IMR-90 (cell line): Measurements from ENCODE around the gene MALRD1. TPM values are rescaled to one million over a fixed set of nuclear protein-coding genes. Genes with fewer than 3 reads are reported as not detected.

Experiments used
- ATAC-seq: fragments of 200-7000 bp; cut with Tn5 transposase; 2 replicates; pipeline ENCODE4 v1.9.1; 2020; ENCODE audit warnings: low read depth, mild to moderate bottlenecking, moderate library complexity
- BruUV-seq: library from RNA; stranded (reverse); fragments of 400-500 nt; replicated peaks from 2 replicates; lab custom pipeline; 2021; lab: Mats Ljungman, UMichigan
- CTCF ChIA-PET: fragments of 300-600 bp; formaldehyde crosslinking; extraction: SDS; loops from one replicate; lab custom pipeline; 2021; ENCODE audit warnings: antibody characterized with exemption; lab: Yijun Ruan, JAX
- POLR2A ChIA-PET: fragments of 300-600 bp; sonication (Branson Sonifier 250); formaldehyde crosslinking; loops from one replicate; lab custom pipeline; 2022; ENCODE audit warnings: antibody characterized with exemption; ENCODE audit not compliant: unreplicated experiment; lab: Charles Lee
- DNase-seq: peaks from one replicate; pipeline ENCODE4 v3.0.0; 2013
- H2AFZ ChIP-seq: replicated peaks from 2 replicates; pipeline ENCODE3; 2013; ENCODE audit warnings: low read length, mild to moderate bottlenecking; ENCODE audit not compliant: poor library complexity
- H2AK5ac ChIP-seq: 2 replicates; pipeline ENCODE4 v1.6.1; 2013; ENCODE audit warnings: low read depth, low read length, inconsistent platforms
- H2AK9ac ChIP-seq: replicated peaks from 2 replicates; pipeline ENCODE3; 2013; ENCODE audit warnings: mild to moderate bottlenecking, low read depth, low read length, moderate library complexity; ENCODE audit not compliant: poor library complexity
- H2BK120ac ChIP-seq: 2 replicates; pipeline ENCODE4 v1.6.1; 2013; ENCODE audit warnings: low read depth, low read length, inconsistent platforms
- H2BK15ac ChIP-seq: 3 replicates; pipeline ENCODE4 v1.6.1; 2013; ENCODE audit warnings: low read depth, low read length, inconsistent platforms
- H2BK20ac ChIP-seq: 2 replicates; pipeline ENCODE4 v1.6.1; 2013; ENCODE audit warnings: low read depth, mild to moderate bottlenecking, inconsistent platforms, low read length, moderate library complexity
- H2BK5ac ChIP-seq: 2 replicates; pipeline ENCODE4 v1.6.1; 2013; ENCODE audit warnings: mild to moderate bottlenecking, low read depth, low read length, inconsistent platforms; ENCODE audit not compliant: poor library complexity, severe bottlenecking
- H3K14ac ChIP-seq: replicated peaks from 2 replicates; pipeline ENCODE4 v1.6.1; 2013; ENCODE audit warnings: low read depth, low read length, inconsistent platforms
- H3K18ac ChIP-seq: 2 replicates; pipeline ENCODE4 v1.6.1; 2013; ENCODE audit warnings: low read depth, low read length, control low read depth
- H3K23ac ChIP-seq: 2 replicates; pipeline ENCODE4 v1.6.1; 2013; ENCODE audit warnings: low read depth, low read length, inconsistent platforms
- H3K27ac ChIP-seq: 2 replicates; pipeline ENCODE4 v1.5.1; 2013; ENCODE audit warnings: mild to moderate bottlenecking, control low read depth, low read length; ENCODE audit not compliant: insufficient read depth
- H3K27me3 ChIP-seq: 2 replicates; pipeline ENCODE4 v1.6.1; 2013; ENCODE audit warnings: low read length; ENCODE audit not compliant: control insufficient read depth, insufficient read depth
- H3K36me3 ChIP-seq: 2 replicates; pipeline ENCODE4 v1.6.1; 2013; ENCODE audit warnings: low read length, mixed read lengths; ENCODE audit not compliant: control insufficient read depth, insufficient read depth
- H3K4ac ChIP-seq: 2 replicates; pipeline ENCODE4 v1.6.1; 2013; ENCODE audit warnings: low read depth, low read length, inconsistent platforms
- H3K4me1 ChIP-seq: 2 replicates; pipeline ENCODE4 v1.6.1; 2013; ENCODE audit warnings: low read length, mixed read lengths; ENCODE audit not compliant: control insufficient read depth, insufficient read depth
- H3K4me2 ChIP-seq: 2 replicates; pipeline ENCODE4 v1.6.1; 2013; ENCODE audit warnings: low read depth, mild to moderate bottlenecking, control low read depth, low read length, moderate library complexity
- H3K4me3 ChIP-seq: 2 replicates; pipeline ENCODE4 v1.5.1; 2013; ENCODE audit warnings: low read depth, mild to moderate bottlenecking, control low read depth, low read length, moderate library complexity; ENCODE audit not compliant: insufficient read depth
- H3K56ac ChIP-seq: 2 replicates; pipeline ENCODE4 v1.6.1; 2013; ENCODE audit warnings: low read length, inconsistent platforms; ENCODE audit not compliant: insufficient read depth; ENCODE audit errors: extremely low read depth
- H3K79me1 ChIP-seq, 2 experiments: 2 replicates each; pipeline ENCODE4 v1.6.1; 2013; ENCODE audit warnings: low read length in 2 of 2, inconsistent platforms in 1 of 2, low read depth in 1 of 2
- H3K9ac ChIP-seq: 2 replicates; pipeline ENCODE4 v1.6.1; 2013; ENCODE audit warnings: low read depth, low read length, control low read depth
- H3K9me1 ChIP-seq: 2 replicates; pipeline ENCODE4 v1.6.1; 2013; ENCODE audit warnings: low read length, inconsistent platforms; ENCODE audit not compliant: insufficient read depth
- H3K9me3 ChIP-seq: 2 replicates; pipeline ENCODE4 v1.6.1; 2013; ENCODE audit warnings: low read length; ENCODE audit not compliant: control insufficient read depth, insufficient read depth
- H4K20me1 ChIP-seq: 2 replicates; pipeline ENCODE4 v1.6.1; 2013; ENCODE audit warnings: low read length, inconsistent platforms; ENCODE audit not compliant: insufficient read depth
- H4K5ac ChIP-seq: 2 replicates; pipeline ENCODE4 v1.6.1; 2013; ENCODE audit warnings: mild to moderate bottlenecking, low read depth, low read length, control low read depth
- H4K8ac ChIP-seq, 2 experiments: 2 replicates each; pipeline ENCODE4 v1.6.1; 2013; ENCODE audit warnings: low read depth in 2 of 2, low read length in 2 of 2, control low read depth in 1 of 2, inconsistent platforms in 1 of 2
- H4K91ac ChIP-seq: 2 replicates; pipeline ENCODE4 v1.6.1; 2013; ENCODE audit warnings: low read depth, low read length, inconsistent platforms; ENCODE audit not compliant: insufficient read depth
- CTCF ChIP-seq: conservative IDR thresholded peaks from 2 replicates; pipeline ENCODE4 v1.5.1; 2012; ENCODE audit warnings: mild to moderate bottlenecking, low read depth, low read length, improper control_type of control experiment
- MAZ ChIP-seq: IDR thresholded peaks from 2 replicates; pipeline ENCODE4 v1.6.1; 2012; ENCODE audit warnings: low read depth, mild to moderate bottlenecking, low read length, improper control_type of control experiment, moderate library complexity, borderline replicate concordance
- WGBS, 2 experiments: methylation state at CpG; one replicate each; pipeline versions ENCODE4 v1.1.5 to v1.1.7; 2013; ENCODE audit warnings: missing lambda C conversion rate in 2 of 2; ENCODE audit not compliant: insufficient read length in 1 of 2; ENCODE audit errors: extremely low coverage in 2 of 2; 5-methylcytosine and 5-hydroxymethylcytosine counted together
- dilution Hi-C: fragments of 300-500 bp; cut with HindIII; formaldehyde crosslinking; loops from one replicate; pipeline ENCODE4 v1.14.3; 2018; ENCODE audit warnings: low sequenced_read_pairs; ENCODE audit not compliant: unreplicated experiment
- in situ Hi-C: fragments of 300-500 bp; cut with MboI; formaldehyde crosslinking; loops from 3 replicates; pipeline ENCODE4 v1.14.3; 2019; ENCODE audit warnings: low sequenced_read_pairs, inconsistent platforms, mixed read lengths
- intact Hi-C: fragments of 100-400 bp; cut with micrococcal nuclease; formaldehyde crosslinking; loops from 2 replicates; pipeline ENCODE4 v1.10.0; 2022
- polyA plus RNA-seq, 3 experiments: library from polyadenylated mRNA; depleted of rRNA; stranded (reverse); fragments of >200 nt; gene quantifications; 2 replicates each; pipeline ENCODE4 v1.2.3, GENCODE V29; 2012; ENCODE audit warnings: low replicate concordance in 1 of 3
- total RNA-seq: library from RNA; depleted of rRNA; stranded (reverse); fragments of >200 nt; gene quantifications from 2 replicates; pipeline ENCODE4 v1.2.3, GENCODE V29; 2012

MALRD1 gene
- total and polyA plus RNA-seq, 2 of the 4 experiments (the other 2 are of a cell fraction) = 0.34 to 1.1 TPM

- Histone ChIP-seq H4K91ac (peak overlapping the region; percentile 35; the same call in 1 of the 2 replicates), H4K20me1 (no peaks in the 10 kb centered on the region), H3K4me3 (no peak overlapping the region), H3K4ac (no peak overlapping the region; the same call in 1 of the 2 replicates), H2BK20ac (peak overlapping the region; percentile 36; the same call in 1 of the 2 replicates), H2AK9ac (no peak overlapping the region), H3K23ac (no peak overlapping the region), H3K56ac (no peak overlapping the region), H2BK120ac (no peak overlapping the region; the same call in 1 of the 2 replicates), H3K4me2 (no peak overlapping the region), H4K8ac (no peak overlapping the region), H3K9me3 (peaks cover 5% of the 10 kb centered on the region), H3K4me1 (peaks cover 12% of the 10 kb centered on the region), H3K9me1 (peaks cover 5% of the 10 kb centered on the region), H3K9ac (no peak overlapping the region), H3K18ac (peak overlapping the region; percentile 41; the same call in 1 of the 2 replicates), H3K79me1 (no peaks in the 10 kb centered on the region), H3K27ac (no peak overlapping the region), H2BK15ac (no peak overlapping the region; the same call in 2 of the 3 replicates), H4K5ac (no peak overlapping the region), H3K14ac (no peak overlapping the region), H2BK5ac (no peak overlapping the region), H2AFZ (no peak overlapping the region), H3K36me3 (no peaks in the 10 kb centered on the region), H2AK5ac (0 out of 2 replicates have a peak overlapping the region, but pooled peaks have one; percentile 72), H3K27me3 (no peaks in the 10 kb centered on the region)
- dilution Hi-C loops (no loop called here), in situ Hi-C loops (no loop called here), intact Hi-C loops (no loop called here)
- no TSS peak for BruUV-seq
- POLR2A ChIA-PET = no interaction called here
- no peak for DNase-seq
- WGBS, 2 experiments = no CpG with 5 or more reads among the region's 1 CpG
- no peak for ATAC-seq
- no peak for TF ChIP-seq MAZ
- no peak for TF ChIP-seq CTCF
- CTCF ChIA-PET = interaction anchor here (0.5 to 1.0 kb wide), 2 partner anchors 13 to 53 kb away, joined by 3 read pairs; no protein-coding TSS in a partner anchor
These were observed 658.3 kb downstream of the MALRD1 start for GRCh38 chr10:19706904-19707303.
